NCI-H446 treated with DMSO at 0.1 percent for 48 hours (cell line): Measurements from ENCODE around the gene CKMT1A.
"Not testable (repeated sequence)": the region's sequence is repeated elsewhere in the genome, so short reads cannot be mapped to it uniquely, and the experiment has no call there.

Source experiments
- DNase-seq: peaks from one replicate; lab custom pipeline; 2025; lab: John Stamatoyannopoulos, UW

CKMT1A gene

DNA sequence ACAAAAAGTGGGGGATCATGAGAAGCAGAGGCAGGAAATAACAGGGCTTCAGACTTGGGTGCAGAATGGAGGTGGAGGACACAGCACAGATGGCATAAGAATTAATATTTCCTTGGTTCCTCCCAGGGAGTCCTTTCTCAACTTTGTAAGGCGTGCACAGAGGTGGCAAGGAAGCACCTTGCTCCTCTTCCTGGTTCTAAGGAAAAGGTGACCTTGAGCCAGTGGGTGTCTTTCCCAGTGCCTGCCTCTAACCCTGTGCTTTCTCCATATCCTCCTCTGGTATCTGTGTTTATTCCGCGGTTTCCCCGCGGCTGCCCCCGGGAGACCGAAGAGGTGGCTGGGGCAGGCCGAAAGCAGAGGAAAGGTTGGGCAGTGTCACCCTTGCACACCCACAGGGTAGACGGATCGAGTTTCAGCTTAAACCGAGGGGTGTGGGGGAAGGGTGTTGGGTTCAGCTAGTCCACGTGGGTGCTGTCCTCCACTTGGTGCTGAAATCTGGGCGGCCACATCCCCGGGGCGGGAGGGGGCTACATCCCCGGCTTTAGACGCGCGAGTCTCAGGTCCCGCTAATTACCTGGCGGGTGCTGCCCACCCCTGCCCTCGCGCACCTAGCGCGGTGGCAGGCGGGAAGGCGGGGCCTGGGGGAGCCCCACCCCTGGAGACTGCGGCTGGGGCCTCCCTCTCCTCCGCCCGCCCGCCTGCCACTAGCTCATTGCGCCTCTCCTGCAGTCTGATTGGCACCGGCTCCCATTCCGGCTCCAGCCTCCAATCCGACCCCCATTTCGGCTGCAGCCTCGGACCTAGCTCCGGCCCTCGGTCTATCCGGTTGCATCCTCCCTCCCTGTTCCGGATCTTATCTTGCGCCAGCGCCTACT, at the start of gene CKMT1A:
Gene CKMT1A, plus strand, starts transcription at position 712 of the 875 bp plus-strand sequence. CDS start 192 bp downstream, outside the sequence.
- DNase-seq, result not testable (repeated sequence)

GRCh38 chr15:43648649-43649429, 44.8 kb upstream of the CKMT1A start, which contains the start of gene CATSPER2:
Gene CATSPER2, minus strand, starts transcription at chr15:43648844. Its CDS starts 783 bp downstream, at chr15:43648061.
- DNase-seq, result no peak

- not testable (repeated sequence) for DNase-seq
Observed at GRCh38 chr15:43649430-43649926, 44.2 kb upstream of the CKMT1A start.

DNA sequence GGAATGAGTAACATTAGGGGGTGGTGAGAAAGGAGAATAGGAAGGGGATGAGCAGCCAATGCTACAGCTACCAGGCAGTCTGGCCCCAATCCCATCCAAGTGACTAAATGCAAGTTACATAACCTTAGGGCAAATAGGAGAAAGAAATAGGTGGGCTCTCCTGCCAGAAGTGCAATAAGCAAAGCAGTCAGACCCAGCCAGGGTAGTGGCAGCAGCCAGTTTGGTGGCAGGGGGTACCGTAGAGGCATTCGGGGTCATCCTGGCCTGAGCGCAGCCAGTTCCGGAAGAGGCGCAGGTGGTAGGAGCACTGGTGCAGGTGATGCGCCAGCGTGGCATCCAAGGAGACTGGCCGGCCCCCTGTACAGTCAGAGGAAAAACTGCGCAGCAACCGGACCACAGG, 33.9 kb upstream of the CKMT1A start:
- DNase-seq, result not testable (repeated sequence)

GRCh38 chr15:43662293-43662692, 31.4 kb upstream of the CKMT1A start:
- DNase-seq, result not testable (repeated sequence)

- DNase-seq, result not testable (repeated sequence)
Observed at GRCh38 chr15:43663333-43663732, 30.3 kb upstream of the CKMT1A start.

- DNase-seq, result not testable (repeated sequence)
Observed at GRCh38 chr15:43666177-43666576, 27.5 kb upstream of the CKMT1A start.

- not testable (repeated sequence) for DNase-seq
Observed at GRCh38 chr15:43674175-43674574, 19.5 kb upstream of the CKMT1A start.

DNA sequence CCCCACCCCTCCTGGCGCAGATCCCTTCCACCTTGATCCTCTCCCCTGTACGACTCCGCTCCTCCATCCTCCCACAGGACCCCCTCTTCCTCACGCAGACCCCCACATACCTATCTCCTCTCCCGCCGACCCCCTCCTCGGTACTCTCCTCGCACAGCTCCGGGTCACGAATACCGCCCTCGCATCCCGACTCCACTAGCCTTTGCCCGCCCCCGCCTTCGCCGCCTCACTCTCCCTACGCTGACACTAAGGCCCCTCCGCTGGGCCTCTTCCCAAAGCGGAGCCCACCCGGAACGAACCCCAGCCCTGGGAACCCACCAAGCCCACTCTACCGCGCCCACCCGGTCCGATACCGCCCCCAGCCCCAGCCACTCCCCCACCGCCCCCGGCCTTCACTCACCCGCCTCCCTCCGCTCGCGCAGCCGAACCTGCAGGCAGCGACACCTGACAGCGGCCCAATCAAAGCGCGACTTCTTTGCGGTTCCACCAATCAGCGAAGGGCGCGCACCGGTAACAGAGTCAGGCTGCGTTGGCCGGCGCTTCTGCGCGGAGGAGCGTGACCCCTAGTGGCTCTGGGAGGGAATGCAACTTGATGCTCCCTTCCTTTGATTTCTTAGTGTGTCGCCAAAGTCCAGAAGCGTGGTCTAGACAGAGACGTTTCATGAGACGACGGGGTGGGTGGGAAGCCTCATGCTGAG, 3.9 kb upstream of the CKMT1A start:
- not testable (repeated sequence) for DNase-seq

DNA sequence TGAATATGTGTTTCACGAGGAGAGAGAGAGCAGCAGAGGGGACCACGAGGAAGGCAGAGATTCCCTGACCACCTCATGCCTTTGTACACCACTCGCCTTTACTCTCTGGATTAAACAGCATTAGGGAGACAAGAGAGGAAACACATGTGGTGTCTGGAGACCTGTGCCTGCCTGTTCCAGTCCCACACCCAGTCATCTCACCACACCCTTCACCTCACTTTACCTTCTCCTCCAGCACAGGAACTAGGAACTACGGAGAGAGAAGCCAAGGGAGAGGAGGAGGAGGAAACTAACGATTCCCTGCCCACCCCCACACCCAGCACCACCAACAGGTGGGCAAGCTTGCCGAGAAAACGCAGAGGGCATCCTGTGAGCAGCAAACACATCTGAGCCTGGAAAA, 980 bp upstream of the CKMT1A start:
- DNase-seq, result not testable (repeated sequence)

DNA sequence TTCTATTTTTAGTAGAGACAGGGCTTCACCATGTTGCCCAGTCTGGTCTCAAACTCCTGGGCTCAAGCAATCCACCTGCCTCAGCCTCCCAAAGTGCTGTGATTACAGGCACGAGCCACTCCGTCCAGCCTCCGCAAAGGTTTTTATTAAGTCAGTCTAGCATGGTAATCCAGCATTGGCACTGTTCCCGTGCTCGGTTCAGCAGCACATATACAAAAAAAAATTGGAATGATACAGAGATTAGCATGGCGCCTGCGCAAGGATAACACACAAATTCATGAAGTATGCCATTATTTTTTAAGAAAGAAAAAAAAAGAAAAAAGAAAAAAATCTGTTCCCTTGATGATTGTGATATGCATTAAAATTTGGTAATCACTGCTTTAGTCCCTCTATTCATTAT, 8.5 kb downstream of the CKMT1A start:
- no peak for DNase-seq

DNA sequence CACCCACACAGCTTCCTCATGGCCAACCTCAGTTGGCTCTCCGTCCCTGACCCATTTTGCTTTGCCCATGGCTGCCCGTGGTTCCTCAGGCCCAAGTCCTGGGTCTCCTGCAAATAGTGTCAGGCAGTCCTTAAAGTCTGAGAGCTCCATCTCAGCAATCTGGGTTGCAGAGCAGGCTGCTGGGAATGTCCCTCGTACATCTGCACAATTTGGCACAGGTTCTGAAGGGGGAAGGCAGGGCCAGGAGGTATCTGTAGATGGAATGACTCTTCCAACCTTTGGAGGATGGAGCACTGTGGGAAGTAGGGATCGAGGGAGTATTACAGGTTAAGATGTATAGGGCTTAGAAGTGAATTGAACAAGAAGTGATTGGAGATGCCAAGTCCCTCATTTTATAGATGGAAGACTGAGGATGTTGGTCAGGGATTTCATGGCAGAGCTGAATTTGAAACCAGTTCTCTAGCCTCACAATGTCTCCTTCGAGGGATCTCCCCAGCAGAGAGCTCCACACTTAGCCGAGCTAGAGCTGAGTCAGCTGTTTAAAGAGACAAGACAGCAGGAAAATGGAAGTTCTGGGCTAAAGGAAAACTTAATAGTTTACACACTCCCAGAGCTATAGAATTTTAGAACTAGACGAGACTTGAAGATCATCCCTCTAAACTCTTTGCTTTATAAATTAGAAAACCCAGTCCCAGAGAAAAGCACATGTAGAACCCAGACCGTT, 9.2 kb downstream of the CKMT1A start:
- no peak for DNase-seq

DNA sequence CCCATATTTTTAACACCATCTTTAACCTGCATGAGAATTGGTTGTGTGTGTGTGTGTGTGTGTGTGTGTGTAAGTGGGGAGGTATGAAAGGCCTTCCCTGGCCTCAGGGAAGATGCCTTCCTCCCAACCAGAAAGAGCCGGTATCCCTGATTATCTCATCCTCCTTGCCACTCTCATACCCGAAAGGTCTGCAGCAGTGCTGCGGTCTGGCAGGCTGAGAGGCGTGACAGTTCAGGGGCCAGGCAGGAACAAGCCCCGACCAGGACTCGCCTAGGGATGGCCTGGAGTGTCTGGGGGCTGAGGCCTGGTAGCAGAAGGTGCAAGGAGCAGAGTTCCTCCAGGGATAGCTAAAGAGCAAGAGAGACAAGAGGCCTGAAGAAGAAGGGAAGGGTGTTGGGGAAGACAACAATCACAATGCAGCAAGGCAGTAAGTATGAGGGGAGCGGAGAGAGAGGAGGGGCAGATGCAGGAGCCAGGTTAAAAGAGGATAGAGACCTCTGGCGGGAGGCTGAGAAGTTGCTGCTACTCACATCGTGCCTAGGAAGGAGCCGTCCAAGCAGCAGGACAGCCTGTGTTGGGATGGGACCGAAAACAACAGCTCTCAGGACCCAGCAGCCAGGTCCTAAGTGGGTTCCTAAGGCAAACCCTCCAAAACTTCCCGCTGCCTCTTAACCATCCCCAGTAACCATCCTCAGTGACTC, 16.9 kb downstream of the CKMT1A start:
- not testable (repeated sequence) for DNase-seq

GRCh38 chr15:43723151-43723550, 29.5 kb downstream of the CKMT1A start:
- no peak for DNase-seq

- DNase-seq, result not testable (repeated sequence)
Observed at GRCh38 chr15:43726306-43726705, 32.6 kb downstream of the CKMT1A start.

- not testable (repeated sequence) for DNase-seq
Observed at GRCh38 chr15:43728053-43728725, 34.5 kb downstream of the CKMT1A start.

DNA sequence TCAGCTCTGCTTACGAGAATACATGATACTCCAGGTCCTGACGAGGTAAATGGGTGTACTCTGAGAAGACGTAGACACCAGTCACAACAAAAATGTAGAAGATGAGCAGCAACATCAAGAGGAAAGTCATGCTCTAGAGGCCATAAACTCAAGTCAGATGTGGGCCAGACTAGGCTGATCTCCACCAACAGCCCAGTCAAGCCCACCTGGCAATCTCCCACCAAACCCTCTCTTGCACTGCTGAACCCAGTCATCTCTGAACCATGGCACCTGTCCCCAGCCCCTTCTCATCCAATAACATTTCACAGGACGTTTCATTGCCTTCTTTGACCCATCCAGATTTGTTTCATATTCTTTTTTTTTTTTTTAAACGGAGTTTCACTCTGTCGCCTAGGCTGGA, 41.8 kb downstream of the CKMT1A start:
- DNase-seq, result no peak

- DNase-seq, result peak; percentile 65
Observed at GRCh38 chr15:43746245-43746902, 52.7 kb downstream of the CKMT1A start, which contains the start of gene PDIA3. Gene PDIA3, plus strand, starts transcription at chr15:43746438. Its CDS starts 102 bp downstream, at chr15:43746540.

DNA sequence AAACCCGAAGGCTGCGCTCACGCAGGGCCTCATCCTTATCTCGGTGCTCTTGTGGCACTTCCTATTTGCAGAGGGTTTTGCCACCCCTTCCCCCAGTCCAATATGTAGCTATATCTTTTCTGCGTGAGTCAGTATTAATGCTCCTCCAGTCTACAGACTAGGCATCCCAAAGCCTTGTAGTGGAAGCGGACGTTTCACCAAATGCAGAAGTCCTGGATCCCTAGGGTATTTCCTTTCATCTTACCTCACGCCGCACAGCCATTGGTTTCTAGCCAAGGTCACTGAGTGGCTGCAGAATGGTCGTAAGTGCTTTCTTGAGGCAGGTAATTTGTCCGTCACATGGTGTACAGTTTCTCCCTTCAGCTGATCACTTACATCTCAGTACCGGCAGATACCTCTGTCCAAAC, 53.2 kb downstream of the CKMT1A start:
- DNase-seq, result not testable (repeated sequence)
